IPS DF 6.9 (cell line): ENCODE data around the gene JAML.

Experiments used
- DNase-seq: peaks from one replicate; pipeline ENCODE4 v3.0.0-alpha.2; 2013; ENCODE audit warnings: low read depth, low spot score
- H3K27ac ChIP-seq: one replicate; pipeline ENCODE4 v1.5.1; 2013; ENCODE audit warnings: low read length, control low read depth
- H3K27me3 ChIP-seq: 2 replicates; pipeline ENCODE4 v1.6.1; 2013; ENCODE audit warnings: mild to moderate bottlenecking, low read length; ENCODE audit not compliant: control insufficient read depth, insufficient read depth
- H3K36me3 ChIP-seq: 2 replicates; pipeline ENCODE4 v1.6.1; 2013; ENCODE audit warnings: low read length; ENCODE audit not compliant: control insufficient read depth, insufficient read depth
- H3K4me1 ChIP-seq: 2 replicates; pipeline ENCODE4 v1.6.1; 2013; ENCODE audit warnings: low read length; ENCODE audit not compliant: control insufficient read depth, insufficient read depth
- H3K4me3 ChIP-seq: 2 replicates; pipeline ENCODE4 v1.5.1; 2013; ENCODE audit warnings: mild to moderate bottlenecking, low read length
- H3K9me3 ChIP-seq: 2 replicates; pipeline ENCODE4 v1.6.1; 2013; ENCODE audit warnings: low read length, inconsistent platforms; ENCODE audit not compliant: control insufficient read depth, insufficient read depth
- WGBS: extraction: QIAGEN DNeasy Blood & Tissue Kit; methylation state at CpG from one replicate; pipeline ENCODE4 v1.1.7; 2013; ENCODE audit warnings: mixed read lengths, missing lambda C conversion rate; ENCODE audit not compliant: insufficient read length, insufficient coverage; 5-methylcytosine and 5-hydroxymethylcytosine counted together

JAML gene

GRCh38 chr11:118175993-118176777 is 48.6 kb downstream of the JAML start, which contains the start of gene SCN2B:
Gene SCN2B, minus strand, starts transcription at chr11:118176639. Its CDS starts 208 bp downstream, at chr11:118176431.
- peaks cover 8% of the 10 kb centered on the region for H3K27me3 ChIP-seq
- H3K36me3 ChIP-seq: no peaks in the 10 kb centered on the region
- no CpG with 5 or more reads among the region's 14 CpGs for WGBS
- H3K4me3 ChIP-seq: peak within 1 kb of the TSS; percentile 61; the same call in 1 of the 2 replicates
- no peak within 1 kb of the TSS for H3K27ac ChIP-seq
- H3K9me3 ChIP-seq: no peaks in the 10 kb centered on the region
- no peak for DNase-seq
- H3K4me1 ChIP-seq: peaks cover 12% of the 10 kb centered on the region

- peaks cover 16% of the 10 kb centered on the region for H3K27me3 ChIP-seq
- DNase-seq: no peak
- H3K4me1 ChIP-seq: peaks cover 13% of the 10 kb centered on the region
- no peak overlapping the region for H3K27ac ChIP-seq
- WGBS: no CpG with 5 or more reads among the region's 13 CpGs
- no peak overlapping the region for H3K4me3 ChIP-seq
- H3K36me3 ChIP-seq: no peaks in the 10 kb centered on the region
- H3K9me3 ChIP-seq: no peaks in the 10 kb centered on the region
These were observed 49.5 kb downstream of the JAML start for GRCh38 chr11:118175031-118175992.

- WGBS: no CpG with 5 or more reads among the region's 9 CpGs
- Histone ChIP-seq H3K36me3 (no peaks in the 10 kb centered on the region), H3K9me3 (no peaks in the 10 kb centered on the region), H3K4me1 (peaks cover 11% of the 10 kb centered on the region), H3K4me3 (no peak overlapping the region), H3K27me3 (peaks cover 22% of the 10 kb centered on the region), H3K27ac (no peak overlapping the region)
- DNase-seq: no peak
These were observed 50.7 kb downstream of the JAML start for GRCh38 chr11:118174006-118174567.

- Histone ChIP-seq H3K36me3 (no peaks in the 10 kb centered on the region), H3K4me1 (peaks cover 11% of the 10 kb centered on the region), H3K27me3 (peaks cover 22% of the 10 kb centered on the region), H3K9me3 (no peaks in the 10 kb centered on the region), H3K27ac (no peak overlapping the region), H3K4me3 (no peak overlapping the region)
- no peak for DNase-seq
- no CpG with 5 or more reads among the region's 9 CpGs for WGBS
These were observed 52.5 kb downstream of the JAML start for GRCh38 chr11:118172356-118172755.

- WGBS: no CpG with 5 or more reads among the region's 29 CpGs
- peaks cover 22% of the 10 kb centered on the region for H3K27me3 ChIP-seq
These were observed 53.3 kb downstream of the JAML start for GRCh38 chr11:118171269-118172062.

GRCh38 chr11:118170882-118171268 is 53.9 kb downstream of the JAML start:
- H3K27ac ChIP-seq: no peak overlapping the region
- peaks cover 22% of the 10 kb centered on the region for H3K27me3 ChIP-seq
- no peak for DNase-seq
- no peaks in the 10 kb centered on the region for H3K36me3 ChIP-seq
- peak overlapping the region; percentile 59; the same call in 1 of the 2 replicates for H3K4me3 ChIP-seq
- H3K9me3 ChIP-seq: no peaks in the 10 kb centered on the region
- peaks cover 16% of the 10 kb centered on the region for H3K4me1 ChIP-seq
- WGBS: no CpG with 5 or more reads among the region's 8 CpGs

More at GRCh38 chr11:118171269-118172062, 53.3 kb downstream of the JAML start:
- DNase-seq: peak; percentile 83
- Histone ChIP-seq H3K4me3 (peak overlapping the region; percentile 59; the same call in 1 of the 2 replicates), H3K36me3 (no peaks in the 10 kb centered on the region), H3K4me1 (peaks cover 11% of the 10 kb centered on the region), H3K27ac (no peak overlapping the region), H3K9me3 (no peaks in the 10 kb centered on the region)

- no peak for DNase-seq
- peaks cover 19% of the 10 kb centered on the region for H3K27me3 ChIP-seq
These were observed 54.6 kb downstream of the JAML start for GRCh38 chr11:118170231-118170630.

GRCh38 chr11:118169300-118170140 is 55.3 kb downstream of the JAML start:
- H3K9me3 ChIP-seq: no peaks in the 10 kb centered on the region
- no peaks in the 10 kb centered on the region for H3K36me3 ChIP-seq
- WGBS: no CpG with 5 or more reads among the region's 7 CpGs
- no peak overlapping the region for H3K4me3 ChIP-seq
- H3K27me3 ChIP-seq: peaks cover 17% of the 10 kb centered on the region
- DNase-seq: no peak
- peaks cover 13% of the 10 kb centered on the region; the same call in 1 of the 2 replicates for H3K4me1 ChIP-seq
- no peak overlapping the region for H3K27ac ChIP-seq

More at GRCh38 chr11:118170231-118170630, 54.6 kb downstream of the JAML start:
- H3K4me3 ChIP-seq: no peak overlapping the region
- no peaks in the 10 kb centered on the region for H3K9me3 ChIP-seq
- H3K36me3 ChIP-seq: no peaks in the 10 kb centered on the region
- H3K27ac ChIP-seq: no peak overlapping the region
- no CpG with 5 or more reads among the region's 9 CpGs for WGBS
- peaks cover 14% of the 10 kb centered on the region; the same call in 1 of the 2 replicates for H3K4me1 ChIP-seq

- Histone ChIP-seq H3K27me3 (peaks cover 17% of the 10 kb centered on the region), H3K4me1 (peaks cover 13% of the 10 kb centered on the region; the same call in 1 of the 2 replicates), H3K9me3 (no peaks in the 10 kb centered on the region), H3K4me3 (no peak overlapping the region), H3K27ac (no peak overlapping the region), H3K36me3 (no peaks in the 10 kb centered on the region)
- no CpG with 5 or more reads among the region's 3 CpGs for WGBS
- DNase-seq: no peak
These were observed 56.1 kb downstream of the JAML start for GRCh38 chr11:118168751-118169150.
